A673 (cell line): ENCODE results near the gene DMRT3. TPM values are rescaled to one million over a fixed set of nuclear protein-coding genes. Genes with fewer than 3 reads are reported as not detected.

Source experiments
- BruUV-seq: library from RNA; stranded (reverse); fragments of 400-500 nt; replicated peaks from 2 replicates; lab custom pipeline; 2021; lab: Mats Ljungman, UMichigan
- CTCF ChIA-PET: fragments of 300-600 bp; sonication (Branson Sonifier 250); formaldehyde crosslinking; loops from one replicate; lab custom pipeline; 2022; ENCODE audit warnings: antibody characterized with exemption; lab: Charles Lee
- POLR2A ChIA-PET: fragments of 300-600 bp; sonication (Branson Sonifier 250); formaldehyde crosslinking; loops from one replicate; lab custom pipeline; 2022; ENCODE audit warnings: antibody characterized with exemption; ENCODE audit not compliant: low non-redundant PET; lab: Charles Lee
- DNase-seq: peaks from one replicate; pipeline ENCODE4 v3.0.0-alpha.2; 2015; ENCODE audit warnings: low spot score
- H3K27ac ChIP-seq: fragments of 200-600 bp; sonication (generic); 2 replicates; pipeline ENCODE4 v1.5.1; 2016; ENCODE audit warnings: mixed run types, low read depth, mild to moderate bottlenecking, mixed read lengths, antibody characterized with exemption, low read length; ENCODE audit not compliant: poor library complexity, severe bottlenecking
- H3K27me3 ChIP-seq: fragments of 200-600 bp; sonication (generic); replicated peaks from 2 replicates; pipeline ENCODE4 v1.6.1; 2017; ENCODE audit warnings: mixed run types, low read depth, mild to moderate bottlenecking, mixed read lengths, antibody characterized with exemption, low read length; ENCODE audit not compliant: insufficient read depth, poor library complexity
- H3K36me3 ChIP-seq: fragments of 200-600 bp; sonication (generic); 2 replicates; pipeline ENCODE4 v1.6.1; 2016; ENCODE audit warnings: mixed run types, mild to moderate bottlenecking, mixed read lengths, antibody characterized with exemption, low read length; ENCODE audit not compliant: insufficient read depth, poor library complexity, severe bottlenecking
- H3K4me1 ChIP-seq: fragments of 200-600 bp; sonication (generic); 2 replicates; pipeline ENCODE4 v1.6.1; 2017; ENCODE audit warnings: mixed run types, mild to moderate bottlenecking, mixed read lengths, antibody characterized with exemption, low read length; ENCODE audit not compliant: insufficient read depth, poor library complexity, severe bottlenecking
- H3K4me3 ChIP-seq: fragments of 200-600 bp; sonication (generic); 2 replicates; pipeline ENCODE4 v1.5.1; 2016; ENCODE audit warnings: low read depth, mixed run types, mild to moderate bottlenecking, mixed read lengths, low read length; ENCODE audit not compliant: poor library complexity, severe bottlenecking
- H3K9me3 ChIP-seq: fragments of 200-600 bp; sonication (generic); 2 replicates; pipeline ENCODE4 v1.6.1; 2016; ENCODE audit warnings: mixed run types, low read depth, mild to moderate bottlenecking, mixed read lengths, antibody characterized with exemption, low read length; ENCODE audit not compliant: poor library complexity, severe bottlenecking
- EZH2 ChIP-seq: fragments of 200-600 bp; sonication (generic); IDR thresholded peaks from 2 replicates; pipeline ENCODE4 v1.6.1; 2017; ENCODE audit warnings: borderline replicate concordance, low read depth, mild to moderate bottlenecking, mixed read lengths, antibody characterized with exemption, low read length; ENCODE audit not compliant: poor library complexity, severe bottlenecking
- intact Hi-C: fragments of 100-400 bp; cut with micrococcal nuclease; formaldehyde crosslinking; loops from one replicate; pipeline ENCODE4 v1.10.0; 2022; ENCODE audit not compliant: unreplicated experiment
- total RNA-seq: library from RNA; stranded (reverse); gene quantifications from 2 replicates; pipeline ENCODE4 v1.2.3, GENCODE V29; 2021
- TF ChIP-seq, protein P1 (sequence below): fragments of 300-800, 200-600 bp; sonication (generic); conservative IDR thresholded peaks from 2 replicates; pipeline ENCODE4 v1.5.1; 2017; ENCODE audit warnings: low read depth, mild to moderate bottlenecking, antibody characterized with exemption, low read length, moderate library complexity, mixed read lengths

Gene DMRT3
- total RNA-seq, 1 experiment from 2014 or later = not detected

DNA sequence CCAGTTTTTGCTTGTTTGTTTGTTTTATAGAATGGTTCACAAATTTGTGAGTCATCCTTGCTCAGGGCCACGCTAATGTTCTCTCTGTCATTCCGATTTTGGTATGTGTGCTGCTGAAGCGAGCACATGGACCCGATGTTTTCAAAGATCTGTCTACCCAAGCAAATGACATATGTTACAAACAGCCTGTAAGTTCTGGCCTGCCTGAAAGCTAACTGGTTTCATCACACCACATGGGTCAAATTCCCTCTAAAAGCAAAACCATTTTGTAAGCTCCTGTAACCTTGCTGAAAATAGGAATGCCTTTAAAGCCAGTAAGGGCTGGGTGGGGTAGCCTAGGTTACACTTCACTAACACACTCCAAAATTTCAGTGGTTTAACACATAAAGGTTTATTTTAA is 25.4 kb downstream of the DMRT3 start:
- Histone ChIP-seq H3K9me3 (peaks cover 7% of the 10 kb centered on the region), H3K4me1 (no peaks in the 10 kb centered on the region), H3K4me3 (no peak overlapping the region), H3K36me3 (no peaks in the 10 kb centered on the region), H3K27me3 (no peaks in the 10 kb centered on the region), H3K27ac (no peak overlapping the region)
- TF ChIP-seq, protein P1, sequence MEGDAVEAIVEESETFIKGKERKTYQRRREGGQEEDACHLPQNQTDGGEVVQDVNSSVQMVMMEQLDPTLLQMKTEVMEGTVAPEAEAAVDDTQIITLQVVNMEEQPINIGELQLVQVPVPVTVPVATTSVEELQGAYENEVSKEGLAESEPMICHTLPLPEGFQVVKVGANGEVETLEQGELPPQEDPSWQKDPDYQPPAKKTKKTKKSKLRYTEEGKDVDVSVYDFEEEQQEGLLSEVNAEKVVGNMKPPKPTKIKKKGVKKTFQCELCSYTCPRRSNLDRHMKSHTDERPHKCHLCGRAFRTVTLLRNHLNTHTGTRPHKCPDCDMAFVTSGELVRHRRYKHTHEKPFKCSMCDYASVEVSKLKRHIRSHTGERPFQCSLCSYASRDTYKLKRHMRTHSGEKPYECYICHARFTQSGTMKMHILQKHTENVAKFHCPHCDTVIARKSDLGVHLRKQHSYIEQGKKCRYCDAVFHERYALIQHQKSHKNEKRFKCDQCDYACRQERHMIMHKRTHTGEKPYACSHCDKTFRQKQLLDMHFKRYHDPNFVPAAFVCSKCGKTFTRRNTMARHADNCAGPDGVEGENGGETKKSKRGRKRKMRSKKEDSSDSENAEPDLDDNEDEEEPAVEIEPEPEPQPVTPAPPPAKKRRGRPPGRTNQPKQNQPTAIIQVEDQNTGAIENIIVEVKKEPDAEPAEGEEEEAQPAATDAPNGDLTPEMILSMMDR = no peak
- TF ChIP-seq EZH2 = no peak
- no peak for DNase-seq
- no TSS peak for BruUV-seq
- intact Hi-C loops = no loop called here
- CTCF ChIA-PET = interaction anchor here (0.6 kb wide), 1 partner anchor 724 kb away, joined by 3 read pairs; no protein-coding TSS in a partner anchor
- POLR2A ChIA-PET = no interaction called here

- Histone ChIP-seq H3K4me3 (no peak overlapping the region), H3K9me3 (peaks cover 7% of the 10 kb centered on the region), H3K27me3 (no peaks in the 10 kb centered on the region), H3K36me3 (no peaks in the 10 kb centered on the region), H3K27ac (no peak overlapping the region), H3K4me1 (no peaks in the 10 kb centered on the region)
- POLR2A ChIA-PET = no interaction called here
- CTCF ChIA-PET = no interaction called here
- no peak for DNase-seq
- no TSS peak for BruUV-seq
- TF ChIP-seq EZH2 = no peak
- TF ChIP-seq, protein P1 = no peak
- intact Hi-C loops = no loop called here
Observed at GRCh38 chr9:1002678-1003077, 26.2 kb downstream of the DMRT3 start.

- DNase-seq = peak; percentile 70
- no peaks in the 10 kb centered on the region for H3K36me3 ChIP-seq
- ChIA-PET CTCF (no interaction called here), POLR2A (no interaction called here)
- no peak overlapping the region for H3K4me3 ChIP-seq
- no peak overlapping the region for H3K27ac ChIP-seq
- TF ChIP-seq, protein P1 = peak; percentile 69
- TF ChIP-seq EZH2 = no peak
- no TSS peak for BruUV-seq
- H3K9me3 ChIP-seq = no peaks in the 10 kb centered on the region
- H3K27me3 ChIP-seq = no peaks in the 10 kb centered on the region
- intact Hi-C loops = loop anchor here (2.0 kb wide), 2 partner anchors 110 to 390 kb away; no protein-coding TSS in a partner anchor
- H3K4me1 ChIP-seq = no peaks in the 10 kb centered on the region
Observed at GRCh38 chr9:1005043-1005667, 28.7 kb downstream of the DMRT3 start.
